ENCODE results near the gene SLC7A1. TPM values are rescaled to one million over a fixed set of nuclear protein-coding genes. Genes with fewer than 3 reads are reported as not detected.

The SLC7A1 gene
- total and polyA plus RNA-seq, 2 donors (not counting 3 experiments of a cell fraction or from before 2014, with no cell fraction given), result 21.0 to 79.3 TPM

DNA sequence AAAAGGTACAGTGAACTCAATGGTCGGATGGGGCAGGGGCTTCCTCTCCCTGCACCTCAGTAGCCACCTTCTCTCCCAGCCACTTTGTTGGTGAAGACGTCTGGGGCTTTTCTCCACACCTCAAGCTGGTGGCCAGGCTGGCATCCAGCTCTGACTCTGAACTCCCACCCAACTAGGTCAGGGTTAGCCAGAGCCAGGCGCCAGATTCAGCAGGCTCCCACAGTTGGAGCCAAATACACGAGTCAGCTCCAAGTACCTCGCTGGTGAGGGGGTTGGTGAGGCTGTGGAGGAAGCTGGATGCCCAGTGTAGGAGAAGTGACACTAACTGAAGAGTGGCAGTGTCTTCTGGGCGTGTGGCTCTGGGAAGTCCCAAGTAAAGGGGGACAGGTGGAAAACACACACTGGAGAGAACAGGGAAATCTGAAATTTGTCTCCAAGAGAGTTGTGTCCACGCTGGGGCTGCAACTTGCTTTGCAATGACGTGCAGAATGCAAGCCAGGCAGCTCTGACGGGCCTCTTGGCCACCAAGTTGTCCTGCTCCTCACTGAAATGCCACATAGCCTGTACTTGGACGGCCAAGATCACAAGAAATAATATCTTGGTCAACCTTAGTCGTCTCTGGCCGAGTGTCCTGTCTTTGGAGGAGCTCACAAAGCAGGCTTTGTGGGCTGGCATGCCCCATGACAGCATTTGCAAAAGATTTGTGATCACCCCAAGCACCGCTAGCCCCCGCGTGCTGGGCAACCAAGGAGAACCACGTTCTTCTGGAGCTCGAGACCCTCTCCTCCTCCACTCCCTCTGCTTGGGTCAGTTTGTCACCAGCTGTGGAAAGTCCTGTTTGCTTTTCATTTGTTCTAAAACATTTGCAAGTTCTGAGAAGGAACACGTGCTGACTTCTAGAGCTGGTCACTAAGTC lies 18.1 kb downstream of the SLC7A1 start:
- Histone ChIP-seq H2AFZ (ENCODE audit: low read depth, low read length) (no peak overlapping the region), H4K20me1 (replicated peaks; ENCODE audit: control insufficient read depth, extremely low read depth, insufficient read depth, low read length) (peaks cover 2% of the 10 kb centered on the region), H3K27ac (ENCODE audit: insufficient read depth, low read depth, low read length) (no peak overlapping the region), H3K27me3 (ENCODE audit: control insufficient read depth in 2 of 2, insufficient read depth in 2 of 2, low read length in 2 of 2) (no peaks in the 10 kb centered on the region), H3K4me3 (replicated peaks in 1 of 3; ENCODE audit: insufficient read depth in 1 of 3, low read depth in 1 of 3, low read length in 3 of 3) (no peak overlapping the region), H3K9me1 (replicated peaks; ENCODE audit: control insufficient read depth, extremely low read depth, insufficient read depth, low read length) (no peaks in the 10 kb centered on the region), H3K9me3 (replicated peaks; ENCODE audit: control insufficient read depth, insufficient read depth, low read length) (no peaks in the 10 kb centered on the region), H3K9ac (replicated peaks; ENCODE audit: extremely low read depth, insufficient read depth, low read length) (no peak overlapping the region), H3K36me3 (ENCODE audit: control insufficient read depth in 2 of 2, extremely low read depth in 1 of 2, insufficient read depth in 2 of 2, low read length in 2 of 2) (no peaks in the 10 kb centered on the region), H3K4me2 (ENCODE audit: insufficient read depth, low read length) (no peak overlapping the region), H3K4me1 (ENCODE audit: control insufficient read depth, extremely low read depth, insufficient read depth, low read length) (peaks cover 9% of the 10 kb centered on the region), H3K79me2 (ENCODE audit: control insufficient read depth, insufficient read depth, low read length) (peaks cover 99% of the 10 kb centered on the region)
- ChIA-PET CTCF (interaction anchor here (1.6 to 2.6 kb wide), 3 partner anchors 9 to 18 kb away, joined by 7 read pairs; partner anchors contain the start of gene SLC7A1), POLR2A (interaction anchor here (1.0 kb wide), 1 partner anchor 11 kb away, joined by 3 read pairs; no protein-coding TSS in a partner anchor)
- BruUV-seq (replicated peaks), result no TSS peak
- DNase-seq (ENCODE audit: low read depth, low spot score) (no peak), FAIRE-seq (no peak)
- dilution Hi-C loops (cut with MboI; ENCODE audit: extremely low pct_ligation_motif_present, low sequenced_read_pairs) (no loop called here), intact Hi-C loops (cut with micrococcal nuclease) (no loop called here)
- TF ChIP-seq POLR2A (IDR thresholded peaks at IDR 0.05; ENCODE audit: low read depth, low read length), result no peak
- TF ChIP-seq POLR2AphosphoS5 (IDR thresholded peaks at IDR 0.05; ENCODE audit: insufficient read depth, low read depth, low read length), result no peak
- TF ChIP-seq MYC (IDR thresholded peaks at IDR 0.05; ENCODE audit: low read depth, low read length), result no peak
- TF ChIP-seq EZH2 (IDR thresholded peaks at IDR 0.05; ENCODE audit: borderline replicate concordance, low read depth, low read length, severe bottlenecking), result no peak
- TF ChIP-seq MAX (IDR thresholded peaks at IDR 0.05; ENCODE audit: insufficient read depth, insufficient read length), result no peak
- TF ChIP-seq FOS (IDR thresholded peaks at IDR 0.05; ENCODE audit: borderline replicate concordance, insufficient read depth, low read length), result no peak
- TF ChIP-seq JUN (IDR thresholded peaks at IDR 0.05; ENCODE audit: borderline replicate concordance, insufficient read depth, insufficient read length, low read depth), result no peak
- no peak for TF ChIP-seq GATA2 (IDR thresholded peaks at IDR 0.05; ENCODE audit: insufficient read depth, insufficient read length, low read depth, low read length)
- TF ChIP-seq CTCF (IDR thresholded peaks at IDR 0.05; ENCODE audit: extremely low read depth in 1 of 2, insufficient read depth in 1 of 2, low read depth in 1 of 2, low read length in 2 of 2), result no peak

Data from endothelial cell of umbilical vein (primary cell).